Keratinocyte (primary cell): ENCODE measurements around the gene SMPDL3A. TPM values are rescaled to one million over a fixed set of nuclear protein-coding genes. Genes with fewer than 3 reads are reported as not detected.

Experiments used
- DNase-seq: peaks from one replicate; pipeline ENCODE4 v3.0.0-alpha.2; 2011; ENCODE audit warnings: low read depth, missing footprints, low spot score
- FAIRE-seq: peaks from 2 replicates; lab custom pipeline; 2011; peaks lifted over from hg19 to GRCh38; lab: Jason Lieb, UNC
- H2AFZ ChIP-seq: 2 replicates; pipeline ENCODE4 v1.6.0; 2012; ENCODE audit warnings: low read length, control low read depth, inconsistent platforms; ENCODE audit not compliant: control insufficient read depth
- H3K27ac ChIP-seq: 2 replicates; pipeline ENCODE4 v1.5.1; 2011; ENCODE audit warnings: low read length; ENCODE audit not compliant: control insufficient read depth, insufficient read depth
- H3K27me3 ChIP-seq: 3 replicates; pipeline ENCODE4 v1.6.0; 2011; ENCODE audit warnings: low read length; ENCODE audit not compliant: control insufficient read depth, insufficient read depth; ENCODE audit errors: extremely low read depth
- H3K36me3 ChIP-seq, 2 experiments: 2 replicates in 1 of 2; 3 replicates in 1 of 2; pipeline ENCODE4 v1.5.1; 2011; ENCODE audit warnings: low read length in 2 of 2, mild to moderate bottlenecking in 1 of 2; ENCODE audit not compliant: control insufficient read depth in 2 of 2, insufficient read depth in 2 of 2; ENCODE audit errors: extremely low read depth in 1 of 2
- H3K4me1 ChIP-seq: 3 replicates; pipeline ENCODE4 v1.5.1; 2011; ENCODE audit warnings: low read length; ENCODE audit not compliant: control insufficient read depth, insufficient read depth; ENCODE audit errors: extremely low read depth
- H3K4me2 ChIP-seq: 3 replicates; pipeline ENCODE4 v1.6.0; 2011; ENCODE audit warnings: low read depth, low read length; ENCODE audit not compliant: control insufficient read depth, insufficient read depth; ENCODE audit errors: extremely low read depth
- H3K4me3 ChIP-seq, 3 experiments: fragments of 200-600 bp in 1 of 3; sonication (generic) in 1 of 3; 2 replicates in 2 of 3; 3 replicates in 1 of 3; pipeline ENCODE4 v1.5.1; 2011 to 2016; ENCODE audit warnings: low read length in 3 of 3, mild to moderate bottlenecking in 3 of 3, control low read depth in 2 of 3, inconsistent platforms in 1 of 3, low read depth in 1 of 3, mixed read lengths in 1 of 3, mixed run types in 1 of 3, moderate library complexity in 1 of 3; ENCODE audit not compliant: control insufficient read depth in 2 of 3, insufficient read depth in 2 of 3; ENCODE audit errors: extremely low read depth in 1 of 3
- H3K79me2 ChIP-seq: 2 replicates; pipeline ENCODE4 v1.6.0; 2012; ENCODE audit warnings: low read length; ENCODE audit not compliant: control insufficient read depth, insufficient read depth
- H3K9ac ChIP-seq: 3 replicates; pipeline ENCODE4 v1.6.0; 2011; ENCODE audit warnings: low read length; ENCODE audit not compliant: control insufficient read depth, insufficient read depth; ENCODE audit errors: extremely low read depth
- H3K9me1 ChIP-seq: 3 replicates; pipeline ENCODE4 v1.6.0; 2011; ENCODE audit warnings: low read length; ENCODE audit not compliant: control insufficient read depth, insufficient read depth; ENCODE audit errors: extremely low read depth
- H3K9me3 ChIP-seq: 2 replicates; pipeline ENCODE4 v1.5.1; 2012; ENCODE audit warnings: low read depth, low read length; ENCODE audit not compliant: control insufficient read depth
- H4K20me1 ChIP-seq: 3 replicates; pipeline ENCODE4 v1.6.0; 2011; ENCODE audit warnings: low read length; ENCODE audit not compliant: control insufficient read depth, insufficient read depth; ENCODE audit errors: extremely low read depth
- CTCF ChIP-seq, 3 experiments: IDR thresholded peaks in 1 of 3; conservative IDR thresholded peaks in 1 of 3; optimal IDR thresholded peaks in 1 of 3; 2 replicates in 2 of 3; 3 replicates in 1 of 3; pipeline versions ENCODE3 to v1.5.1; 2011; ENCODE audit warnings: low read length in 3 of 3, mild to moderate bottlenecking in 3 of 3, moderate library complexity in 2 of 3, control low read depth in 1 of 3, inconsistent platforms in 1 of 3; ENCODE audit not compliant: insufficient read depth in 2 of 3; ENCODE audit errors: extremely low read depth in 1 of 3
- EZH2 ChIP-seq: IDR thresholded peaks from one replicate; pipeline ENCODE4 v1.6.1; 2012; ENCODE audit warnings: inconsistent platforms, mild to moderate bottlenecking, low read length, moderate library complexity
- dilution Hi-C: fragments of 300-500 bp; cut with MboI; formaldehyde crosslinking; loops from one replicate; pipeline ENCODE4 v1.7.0; 2020; ENCODE audit warnings: low sequenced_read_pairs; ENCODE audit not compliant: extremely low pct_ligation_motif_present
- polyA plus RNA-seq, 5 experiments: library from polyadenylated mRNA; depleted of rRNA in 3 of 5; stranded (reverse) in 3 of 5; stranded (forward) in 1 of 5; unstranded in 1 of 5; fragments of >200 nt; gene quantifications; 1 replicate in 1 of 5; 2 replicates in 3 of 5; 3 replicates in 1 of 5; pipeline versions ENCODE4 v1.2.1 to v1.2.3, GENCODE V29; 2011 to 2012; ENCODE audit warnings: missing spikeins in 2 of 5, low read depth in 1 of 5, low replicate concordance in 1 of 5

SMPDL3A gene
- polyA plus RNA-seq, 1 donor (not counting 4 experiments of a cell fraction or from before 2014, with no cell fraction given) = 10.8 TPM

GRCh38 chr6:122749451-122750050 lies 39.5 kb upstream of the SMPDL3A start:
- no peak for TF ChIP-seq EZH2
- no peak for TF ChIP-seq CTCF (optimal IDR thresholded peaks at IDR 0.05 in 1 of 3, IDR thresholded peaks at IDR 0.05 in 1 of 3, conservative IDR thresholded peaks at IDR 0.05 in 1 of 3; ENCODE audit: extremely low read depth in 1 of 3, insufficient read depth in 2 of 3, low read length in 3 of 3)
- Histone ChIP-seq H2AFZ (no peak overlapping the region), H3K79me2 (no peaks in the 10 kb centered on the region), H3K9me1 (no peaks in the 10 kb centered on the region), H3K4me1 (no peaks in the 10 kb centered on the region), H3K9me3 (no peaks in the 10 kb centered on the region), H3K4me2 (no peak overlapping the region), H3K27me3 (no peaks in the 10 kb centered on the region), H4K20me1 (no peaks in the 10 kb centered on the region), H3K27ac (no peak overlapping the region), H3K9ac (no peak overlapping the region), H3K36me3 (no peaks in the 10 kb centered on the region), H3K4me3 (no peak overlapping the region)
- no peak for FAIRE-seq
- no peak for DNase-seq
- dilution Hi-C loops = no loop called here

GRCh38 chr6:122751326-122751725 lies 37.7 kb upstream of the SMPDL3A start:
- H3K27ac ChIP-seq = no peak overlapping the region
- no peak overlapping the region for H2AFZ ChIP-seq
- H3K79me2 ChIP-seq = no peaks in the 10 kb centered on the region
- no peak overlapping the region for H3K4me3 ChIP-seq
- no peaks in the 10 kb centered on the region for H3K27me3 ChIP-seq
- DNase-seq = no peak
- dilution Hi-C loops = no loop called here
- no peaks in the 10 kb centered on the region for H4K20me1 ChIP-seq
- no peak overlapping the region for H3K9ac ChIP-seq
- TF ChIP-seq EZH2 = no peak
- TF ChIP-seq CTCF (optimal IDR thresholded peaks at IDR 0.05 in 1 of 3, IDR thresholded peaks at IDR 0.05 in 1 of 3, conservative IDR thresholded peaks at IDR 0.05 in 1 of 3; ENCODE audit: extremely low read depth in 1 of 3, insufficient read depth in 2 of 3, low read length in 3 of 3) = no peak
- peaks cover 2% of the 10 kb centered on the region for H3K4me1 ChIP-seq
- no peak for FAIRE-seq
- H3K9me1 ChIP-seq = no peaks in the 10 kb centered on the region
- H3K9me3 ChIP-seq = no peaks in the 10 kb centered on the region
- no peaks in the 10 kb centered on the region for H3K36me3 ChIP-seq
- no peak overlapping the region for H3K4me2 ChIP-seq
